HepG2 (cell line): ENCODE measurements around the gene PPP4C. TPM values are rescaled to one million over a fixed set of nuclear protein-coding genes. Genes with fewer than 3 reads are reported as not detected.

Source experiments
- CCAR2 ChIP-seq: fragments of 200-400 bp; formaldehyde crosslinking; optimal IDR thresholded peaks from 2 replicates; pipeline ENCODE3; 2018; ENCODE audit warnings: low read depth, mild to moderate bottlenecking, low read length, moderate library complexity
- CENPX ChIP-seq: sonication (generic); formaldehyde crosslinking; IDR thresholded peaks from 2 replicates; pipeline ENCODE4 v1.9.0; 2021; ENCODE audit warnings: mild to moderate bottlenecking, missing genetic modification reagents, moderate library complexity
- E2F5 ChIP-seq: sonication (generic); formaldehyde crosslinking; conservative IDR thresholded peaks from 2 replicates; pipeline ENCODE4 v1.4.0; 2020; ENCODE audit warnings: missing genetic modification reagents
- ETV5 ChIP-seq: IDR thresholded peaks from 2 replicates; pipeline ENCODE4 v1.6.1; 2018; ENCODE audit warnings: missing biosample characterization, missing genetic modification reagents, inconsistent platforms, borderline replicate concordance
- FOSL1 ChIP-seq: sonication (generic); formaldehyde crosslinking; IDR thresholded peaks from 2 replicates; pipeline ENCODE4 v1.9.0; 2021; ENCODE audit warnings: missing genetic modification reagents, borderline replicate concordance
- GABPB1 ChIP-seq: IDR thresholded peaks from 2 replicates; pipeline ENCODE4 v1.6.1; 2016; ENCODE audit warnings: mild to moderate bottlenecking, missing genetic modification reagents, moderate library complexity, missing compliant biosample characterization
- GPN1 ChIP-seq: sonication (generic); formaldehyde crosslinking; IDR thresholded peaks from 2 replicates; pipeline ENCODE4 v1.5.1; 2020; ENCODE audit warnings: missing genetic modification reagents, borderline replicate concordance
- IKZF5 ChIP-seq: IDR thresholded peaks from 2 replicates; pipeline ENCODE4 v1.6.1; 2018; ENCODE audit warnings: missing genetic modification reagents, mild to moderate bottlenecking, missing compliant biosample characterization
- IRF9 ChIP-seq: sonication (generic); formaldehyde crosslinking; IDR thresholded peaks from 2 replicates; pipeline ENCODE4 v1.8.0; 2022; ENCODE audit warnings: missing genetic modification reagents, mild to moderate bottlenecking, borderline replicate concordance
- JUND ChIP-seq: sonication (generic); formaldehyde crosslinking; IDR thresholded peaks from 2 replicates; pipeline ENCODE4 v1.8.0; 2022; ENCODE audit warnings: mild to moderate bottlenecking, missing genetic modification reagents
- MIER2 ChIP-seq: IDR thresholded peaks from 2 replicates; pipeline ENCODE4 v1.6.1; 2016; ENCODE audit warnings: missing biosample characterization, missing genetic modification reagents
- NFKB2 ChIP-seq: sonication (generic); formaldehyde crosslinking; IDR thresholded peaks from 2 replicates; pipeline ENCODE4 v1.4.0; 2020; ENCODE audit warnings: missing genetic modification reagents, borderline replicate concordance
- SAP130 ChIP-seq: IDR thresholded peaks from 2 replicates; pipeline ENCODE4 v1.6.1; 2016; ENCODE audit warnings: low read depth
- SPEN ChIP-seq: sonication (generic); formaldehyde crosslinking; IDR thresholded peaks from 2 replicates; pipeline ENCODE4 v1.5.1; 2020; ENCODE audit warnings: low read depth, mild to moderate bottlenecking, missing genetic modification reagents
- ZGPAT ChIP-seq: IDR thresholded peaks from 2 replicates; pipeline ENCODE4 v1.6.1; 2016; ENCODE audit warnings: mild to moderate bottlenecking
- ZNF224 ChIP-seq: sonication (generic); formaldehyde crosslinking; IDR thresholded peaks from 2 replicates; pipeline ENCODE4 v1.5.0; 2020; ENCODE audit warnings: mild to moderate bottlenecking, missing genetic modification reagents
- ZNF382 ChIP-seq: sonication (generic); formaldehyde crosslinking; IDR thresholded peaks from 2 replicates; pipeline ENCODE4 v1.5.0; 2020; ENCODE audit warnings: missing genetic modification reagents, mild to moderate bottlenecking, borderline replicate concordance
- ZNF576 ChIP-seq: sonication (generic); formaldehyde crosslinking; IDR thresholded peaks from 2 replicates; pipeline ENCODE4 v1.4.0; 2020; ENCODE audit warnings: mild to moderate bottlenecking, missing genetic modification reagents
- polyA plus RNA-seq, 8 experiments: library from polyadenylated mRNA; depleted of rRNA in 3 of 8; stranded (reverse) in 7 of 8; unstranded in 1 of 8; fragments of >200 nt; fragmentation: Illumina TruSeq in 4 of 8; extraction: Trizol in 4 of 8; gene quantifications; 2 replicates each; pipeline versions ENCODE4 v1.2.1 to v1.2.3, GENCODE V29; 2011 to 2016; ENCODE audit warnings: low read depth in 4 of 8, missing spikeins in 1 of 8, mixed read lengths in 1 of 8; ENCODE audit not compliant: insufficient read depth in 1 of 8
- total RNA-seq, 5 experiments: library from RNA; depleted of rRNA; stranded (reverse); fragments of >200 nt; fragmentation: Illumina TruSeq; extraction: Trizol; gene quantifications; 2 replicates each; pipeline ENCODE4 v1.2.3, GENCODE V29; 2016; ENCODE audit warnings: low read depth in 1 of 5
- TF ChIP-seq, protein P1 (sequence below): sonication (generic); formaldehyde crosslinking; IDR thresholded peaks from 2 replicates; pipeline ENCODE4 v1.4.0; 2020; ENCODE audit warnings: missing genetic modification reagents
- TF ChIP-seq, protein P2 (sequence below): sonication (generic); formaldehyde crosslinking; IDR thresholded peaks from 2 replicates; pipeline ENCODE4 v1.5.0; 2020; ENCODE audit warnings: missing genetic modification reagents, mild to moderate bottlenecking, borderline replicate concordance

PPP4C gene
- total and polyA plus RNA-seq, 2 of the 13 experiments (the other 11 are each of a cell fraction or from before 2014, with no cell fraction given), result 176 to 220 TPM

DNA sequence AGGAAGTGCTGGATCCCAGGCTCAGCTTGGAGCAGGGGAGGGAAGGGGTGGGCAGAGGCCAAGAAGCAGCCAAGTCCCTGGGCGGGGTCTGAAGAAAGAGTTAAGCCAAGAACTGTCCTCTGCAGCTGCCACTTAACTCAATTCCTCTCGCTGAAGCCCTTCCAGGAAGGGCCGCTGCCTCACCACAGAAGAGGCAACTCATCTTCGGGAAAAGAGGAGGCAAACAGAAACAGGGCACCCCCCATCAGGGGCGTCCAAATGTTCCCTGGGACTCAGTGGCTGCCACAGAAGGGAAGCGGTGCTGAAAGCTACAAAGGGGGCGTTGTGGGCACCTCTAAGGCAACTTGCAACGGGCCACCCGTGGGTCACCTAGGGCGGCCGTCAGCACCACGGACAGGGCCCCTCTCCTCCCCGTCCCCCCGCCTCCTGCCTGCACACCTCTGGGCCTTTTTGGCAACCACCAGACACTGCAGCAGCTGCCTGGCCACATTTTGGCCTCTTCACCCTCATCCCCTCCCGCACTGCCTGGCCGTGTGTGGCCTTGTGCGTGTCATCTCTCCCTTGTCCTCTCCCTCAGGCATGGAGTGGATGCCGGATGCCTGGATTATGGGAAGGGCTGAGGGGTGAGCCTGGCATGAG lies 47.2 kb upstream of the PPP4C start (continued):
- TF ChIP-seq IRF9 (CRISPR knock-in tag) (0 out of 2 replicates have a peak, but pooled peaks have one; percentile 50), SAP130 (CRISPR knock-in tag) (peak; percentile 36), ZNF382 (CRISPR knock-in tag) (0 out of 2 replicates have a peak, but pooled peaks have one; percentile 31), JUND (CRISPR knock-in tag) (0 out of 2 replicates have a peak, but pooled peaks have one; percentile 11), E2F5 (CRISPR knock-in tag) (no peak), ZNF224 (CRISPR knock-in tag) (no peak), ZGPAT (CRISPR knock-in tag) (peak; percentile 42; the same call in 1 of the 2 replicates), MIER2 (CRISPR knock-in tag) (peak; percentile 97), GABPB1 (CRISPR knock-in tag) (peak; percentile 43; the same call in 1 of the 2 replicates), GPN1 (0 out of 2 replicates have a peak, but pooled peaks have one; percentile 81), ZNF576 (CRISPR knock-in tag) (no peak), SPEN (CRISPR knock-in tag) (0 out of 2 replicates have a peak, but pooled peaks have one; percentile 26), IKZF5 (CRISPR knock-in tag) (peak; percentile 52; the same call in 1 of the 2 replicates), ETV5 (CRISPR knock-in tag) (0 out of 2 replicates have a peak, but pooled peaks have one; percentile 25), CENPX (CRISPR knock-in tag) (no peak), NFKB2 (peak; percentile 64; the same call in 1 of the 2 replicates), FOSL1 (CRISPR knock-in tag) (no peak), CCAR2 (no peak)
- TF ChIP-seq, protein P1, sequence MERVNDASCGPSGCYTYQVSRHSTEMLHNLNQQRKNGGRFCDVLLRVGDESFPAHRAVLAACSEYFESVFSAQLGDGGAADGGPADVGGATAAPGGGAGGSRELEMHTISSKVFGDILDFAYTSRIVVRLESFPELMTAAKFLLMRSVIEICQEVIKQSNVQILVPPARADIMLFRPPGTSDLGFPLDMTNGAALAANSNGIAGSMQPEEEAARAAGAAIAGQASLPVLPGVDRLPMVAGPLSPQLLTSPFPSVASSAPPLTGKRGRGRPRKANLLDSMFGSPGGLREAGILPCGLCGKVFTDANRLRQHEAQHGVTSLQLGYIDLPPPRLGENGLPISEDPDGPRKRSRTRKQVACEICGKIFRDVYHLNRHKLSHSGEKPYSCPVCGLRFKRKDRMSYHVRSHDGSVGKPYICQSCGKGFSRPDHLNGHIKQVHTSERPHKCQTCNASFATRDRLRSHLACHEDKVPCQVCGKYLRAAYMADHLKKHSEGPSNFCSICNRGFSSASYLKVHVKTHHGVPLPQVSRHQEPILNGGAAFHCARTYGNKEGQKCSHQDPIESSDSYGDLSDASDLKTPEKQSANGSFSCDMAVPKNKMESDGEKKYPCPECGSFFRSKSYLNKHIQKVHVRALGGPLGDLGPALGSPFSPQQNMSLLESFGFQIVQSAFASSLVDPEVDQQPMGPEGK (CRISPR knock-in tag), result peak; percentile 49
- TF ChIP-seq, protein P2, sequence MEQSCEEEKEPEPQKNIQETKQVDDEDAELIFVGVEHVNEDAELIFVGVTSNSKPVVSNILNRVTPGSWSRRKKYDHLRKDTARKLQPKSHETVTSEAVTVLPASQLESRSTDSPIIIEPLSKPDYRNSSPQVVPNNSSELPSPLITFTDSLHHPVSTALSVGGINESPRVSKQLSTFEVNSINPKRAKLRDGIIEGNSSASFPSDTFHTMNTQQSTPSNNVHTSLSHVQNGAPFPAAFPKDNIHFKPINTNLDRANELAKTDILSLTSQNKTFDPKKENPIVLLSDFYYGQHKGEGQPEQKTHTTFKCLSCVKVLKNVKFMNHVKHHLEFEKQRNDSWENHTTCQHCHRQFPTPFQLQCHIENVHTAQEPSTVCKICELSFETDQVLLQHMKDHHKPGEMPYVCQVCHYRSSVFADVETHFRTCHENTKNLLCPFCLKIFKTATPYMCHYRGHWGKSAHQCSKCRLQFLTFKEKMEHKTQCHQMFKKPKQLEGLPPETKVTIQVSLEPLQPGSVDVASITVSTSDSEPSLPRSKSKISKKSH, result 0 out of 2 replicates have a peak, but pooled peaks have one; percentile 60
